DND-41 (cell line): ENCODE measurements around the gene SYNC.

ENCODE experiments used
- CTCF ChIP-seq: IDR thresholded peaks from 2 replicates; pipeline ENCODE4 v1.5.1; 2012; ENCODE audit warnings: borderline replicate concordance, low read length, moderate library complexity, mild to moderate bottlenecking; ENCODE audit not compliant: poor library complexity, severe bottlenecking; ENCODE audit errors: extremely low read depth
- EZH2 ChIP-seq: IDR thresholded peaks from 3 replicates; pipeline ENCODE4 v1.6.1; 2012; ENCODE audit warnings: borderline replicate concordance, low read depth, mild to moderate bottlenecking, moderate library complexity, low read length, inconsistent platforms; ENCODE audit not compliant: severe bottlenecking

DNA sequence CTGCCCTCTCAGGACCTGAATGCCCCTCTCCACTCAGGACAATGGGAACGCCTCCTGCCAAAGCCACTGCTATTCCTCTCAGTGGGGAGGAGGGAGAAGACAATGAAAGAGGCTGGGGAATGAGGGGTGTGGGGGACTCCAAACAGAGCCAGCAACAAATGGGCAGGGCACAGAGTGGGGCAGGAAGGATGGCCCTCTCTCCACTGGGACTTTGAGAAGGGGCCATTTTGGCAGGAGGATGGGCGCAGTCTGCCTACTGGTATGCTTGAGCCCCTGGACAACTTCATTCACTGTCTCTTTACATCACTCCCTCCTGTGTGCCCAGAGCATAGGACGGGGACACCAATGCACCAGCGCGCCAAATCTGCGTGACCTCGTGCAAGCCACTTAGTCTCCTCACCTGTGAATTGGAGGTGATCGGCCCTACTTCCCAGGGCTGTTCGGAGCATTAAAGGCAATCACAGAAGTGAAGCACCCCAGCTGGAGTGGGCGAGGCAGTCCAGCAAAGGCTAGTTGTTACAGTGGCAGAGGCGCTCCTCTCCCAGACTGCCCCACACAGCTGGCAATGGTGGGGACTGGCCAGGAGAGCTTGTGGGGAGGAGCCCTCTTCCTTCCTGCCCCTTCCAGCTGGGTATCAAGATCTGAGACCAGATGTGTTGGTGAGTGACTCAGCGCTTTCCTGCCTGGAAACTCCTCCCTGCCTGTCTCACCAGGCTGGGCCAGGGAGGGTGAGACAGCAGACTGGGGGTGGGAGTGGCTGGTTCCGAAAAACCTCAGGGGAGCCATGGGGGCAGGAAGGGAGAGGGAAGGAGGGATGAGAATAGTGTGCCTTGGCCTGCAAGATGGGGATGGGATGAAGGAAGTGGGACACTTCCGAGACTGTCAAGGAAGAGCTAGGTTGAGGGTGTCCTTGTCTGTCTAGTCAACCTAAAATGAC, 22.4 kb upstream of the SYNC start:
- TF ChIP-seq CTCF (no peak), EZH2 (no peak)
